Right ventricle myocardium superior (tissue), 1 donor: ENCODE measurements around the gene KRTAP27-1. TPM values are rescaled to one million over a fixed set of nuclear protein-coding genes. Genes with fewer than 3 reads are reported as not detected.

Experiments
- ATAC-seq: fragments of 200-7000 bp; cut with Tn5 transposase; one replicate; pipeline ENCODE4 v1.9.1; 2020; ENCODE audit warnings: mild to moderate bottlenecking; ENCODE audit not compliant: poor library complexity
- DNase-seq: peaks from one replicate; pipeline ENCODE4 v3.0.0-alpha.2; 2020
- intact Hi-C: fragments of 100-400 bp; cut with DNase I; formaldehyde crosslinking; loops from one replicate; pipeline ENCODE4 v1.11.2; 2022
- microRNA-seq: library from miRNA; unstranded; fragments of <30 nt; microRNA quantifications from one replicate; pipeline ENCODE4 v1.2.0, GENCODE V29; 2020
- total RNA-seq: library from RNA; stranded (reverse); fragmentation: NEBNext Ultra II Directional; extraction: Animal tissue kit (Norgen Biotek cat#: 25700); gene quantifications from one replicate; pipeline ENCODE4 v1.2.1, GENCODE V29; 2021
- donor health status: DM: no; HTN: yes; CAD: no; lungs with severe emphysema.

The KRTAP27-1 gene
- total RNA-seq, 1 donor from 2014 or later = not detected

GRCh38 chr21:30315701-30316100 lies 21.8 kb downstream of the KRTAP27-1 start:
- ATAC-seq (no peak), DNase-seq (no peak)
- intact Hi-C loops = no loop called here

GRCh38 chr21:30306884-30307283 lies 30.6 kb downstream of the KRTAP27-1 start:
- intact Hi-C loops = no loop called here
- DNase-seq = no peak
- ATAC-seq = no peak

GRCh38 chr21:30305136-30305535 lies 32.4 kb downstream of the KRTAP27-1 start:
- ATAC-seq (no peak), DNase-seq (no peak)
- intact Hi-C loops = no loop called here

DNA sequence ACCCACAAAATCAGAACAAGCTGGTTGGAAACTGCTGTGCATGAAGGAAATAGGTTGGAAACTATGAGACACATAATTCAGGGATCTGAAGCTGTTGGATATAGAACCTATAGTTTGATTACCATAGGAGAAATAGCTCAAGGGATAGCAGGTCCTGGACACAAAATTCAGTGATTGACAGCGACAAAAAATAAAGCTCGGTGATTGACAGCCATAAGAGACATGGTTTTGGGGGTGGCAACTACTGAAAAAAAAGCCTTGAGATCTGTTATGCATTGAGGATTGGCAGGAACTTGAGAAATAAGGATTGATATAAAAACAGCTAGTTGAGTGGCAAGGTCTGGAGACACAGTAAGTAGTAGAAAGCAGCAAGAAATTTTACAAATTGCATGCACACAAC lies 48.3 kb downstream of the KRTAP27-1 start, which contains the start of gene KRTAP25-1:
Gene KRTAP25-1, minus strand, starts transcription at position 300 of the 400 bp plus-strand sequence. Its CDS starts 24 bp downstream, at position 276.
- ATAC-seq (no peak), DNase-seq (no peak)
- intact Hi-C loops = no loop called here

Small RNAs within 50 kb of the gene (microRNA-seq; reads per million reads assigned to microRNA genes)
- not detected for gene MIR4327

Other genes starting within 250 kb of the KRTAP27-1 start
- gene CLDN17, start 170.9 kb downstream of the KRTAP27-1 start, total RNA-seq = not detected
- not detected for gene CLDN8, start 121.6 kb downstream of the KRTAP27-1 start, total RNA-seq
- gene KRTAP24-1, start 54.7 kb downstream of the KRTAP27-1 start, total RNA-seq = not detected
- gene KRTAP25-1, start 48.2 kb downstream of the KRTAP27-1 start, total RNA-seq = not detected
- gene KRTAP26-1, start 17.4 kb downstream of the KRTAP27-1 start, total RNA-seq = not detected
- gene KRTAP23-1, start 10.9 kb upstream of the KRTAP27-1 start, total RNA-seq = not detected
- gene KRTAP13-2, start 34.6 kb upstream of the KRTAP27-1 start, total RNA-seq = not detected
- gene KRTAP13-1, start 58.3 kb upstream of the KRTAP27-1 start, total RNA-seq = not detected
- gene KRTAP13-3, start 88.2 kb upstream of the KRTAP27-1 start, total RNA-seq = not detected
- gene KRTAP13-4, start 92.5 kb upstream of the KRTAP27-1 start, total RNA-seq = not detected
- not detected for gene KRTAP15-1, start 102.6 kb upstream of the KRTAP27-1 start, total RNA-seq
- not detected for gene KRTAP19-1, start 142.7 kb upstream of the KRTAP27-1 start, total RNA-seq
- gene KRTAP19-2, start 149.7 kb upstream of the KRTAP27-1 start, total RNA-seq = not detected
- gene KRTAP19-3, start 154.3 kb upstream of the KRTAP27-1 start, total RNA-seq = not detected
- not detected for gene KRTAP19-4, start 159.5 kb upstream of the KRTAP27-1 start, total RNA-seq
- gene KRTAP19-5, start 164.4 kb upstream of the KRTAP27-1 start, total RNA-seq = not detected
- not detected for gene KRTAP19-6, start 204.2 kb upstream of the KRTAP27-1 start, total RNA-seq
- not detected for gene KRTAP19-7, start 223.6 kb upstream of the KRTAP27-1 start, total RNA-seq